GM12874 (cell line): ENCODE measurements around the gene RRP8.

Experiments
- CTCF ChIP-seq: IDR thresholded peaks from 2 replicates; pipeline ENCODE4 v1.5.1; 2011; ENCODE audit warnings: low read depth, mild to moderate bottlenecking, control low read depth, low read length, moderate library complexity; ENCODE audit not compliant: insufficient read depth

Gene RRP8

DNA sequence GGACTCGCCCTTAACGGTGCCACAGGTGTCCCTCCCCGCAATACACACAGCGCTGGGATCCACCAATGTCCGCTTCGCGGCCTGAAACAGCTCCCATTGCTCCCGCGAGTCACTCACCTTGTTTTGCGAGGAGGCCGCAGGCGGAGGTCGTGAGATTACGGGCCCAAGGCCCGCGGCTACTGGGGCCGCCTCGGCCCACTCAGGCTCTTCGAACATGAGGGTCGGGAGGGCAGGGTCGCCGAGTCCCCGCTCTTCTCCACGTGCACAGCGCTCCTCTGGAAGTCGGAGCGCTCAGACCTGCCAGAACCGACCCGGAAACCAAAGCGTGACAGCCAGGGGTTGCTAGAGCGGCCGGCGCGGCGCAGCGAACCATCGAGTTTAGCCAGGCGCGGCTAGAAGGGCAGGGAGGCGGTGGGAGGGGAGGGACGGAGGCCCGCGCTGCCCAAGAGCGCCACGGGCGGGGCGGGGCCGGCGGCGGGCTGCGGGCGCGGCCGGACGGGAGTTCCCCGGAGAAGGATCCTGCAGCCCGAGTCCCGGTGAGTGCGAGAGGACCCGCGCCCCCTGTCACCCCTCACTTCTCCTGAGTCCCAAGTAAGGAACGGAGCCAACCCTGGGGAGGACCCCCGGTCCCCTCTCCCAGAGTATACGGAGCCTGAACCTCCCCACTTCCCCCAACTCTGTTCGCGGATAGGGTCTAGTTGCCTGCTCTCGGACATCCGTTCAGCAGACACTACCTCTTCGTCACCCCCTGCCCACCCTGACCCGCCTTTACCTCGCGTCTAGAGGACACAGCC lies at the start of gene RRP8, which contains the start of gene ILK:
Gene RRP8, minus strand, starts transcription at position 330 of the 794 bp plus-strand sequence. Its CDS starts 114 bp downstream, at position 216.
Gene ILK, plus strand, starts transcription at position 488 of the 794 bp plus-strand sequence. CDS start 498 bp downstream, outside the sequence.
- no peak for TF ChIP-seq CTCF

DNA sequence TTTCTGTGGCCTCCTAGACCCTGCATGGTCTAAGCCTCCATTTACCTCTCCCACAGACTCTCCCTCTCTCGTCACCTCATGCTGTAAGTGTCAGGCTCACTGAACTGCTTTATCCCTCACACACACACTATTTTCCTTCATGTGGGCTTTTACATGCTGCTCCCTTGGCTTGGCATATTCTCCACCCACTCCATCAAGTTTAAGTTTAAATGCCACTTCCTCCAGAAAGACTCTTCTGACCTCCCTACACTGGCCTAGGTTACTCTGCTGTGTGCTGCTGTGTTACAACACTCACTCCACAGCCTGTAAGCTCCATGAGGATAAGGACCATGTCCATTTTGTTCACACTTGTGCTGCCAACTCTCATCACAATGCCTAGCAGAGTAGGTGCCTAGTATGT lies 49.7 kb upstream of the RRP8 start:
- TF ChIP-seq CTCF, result no peak

DNA sequence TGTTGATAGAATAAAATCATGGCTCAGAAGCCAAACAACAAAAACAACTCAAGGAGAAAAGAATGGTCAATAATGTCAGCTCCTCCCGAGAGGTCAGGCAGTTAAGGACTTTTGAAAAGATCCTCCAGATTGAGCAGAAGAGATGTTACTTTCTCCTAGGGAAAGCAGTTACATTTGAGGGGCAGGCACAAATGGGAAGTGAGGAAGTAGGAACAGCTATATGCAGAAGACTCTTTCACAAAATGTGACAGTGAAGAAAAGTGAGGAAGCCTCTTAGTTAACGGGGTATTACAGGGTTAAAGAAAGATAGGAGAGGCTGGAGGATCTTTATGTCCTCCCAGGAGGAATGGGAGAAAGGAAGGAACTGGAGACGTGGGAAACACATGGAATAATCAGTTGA lies 48.8 kb upstream of the RRP8 start:
- no peak for TF ChIP-seq CTCF

DNA sequence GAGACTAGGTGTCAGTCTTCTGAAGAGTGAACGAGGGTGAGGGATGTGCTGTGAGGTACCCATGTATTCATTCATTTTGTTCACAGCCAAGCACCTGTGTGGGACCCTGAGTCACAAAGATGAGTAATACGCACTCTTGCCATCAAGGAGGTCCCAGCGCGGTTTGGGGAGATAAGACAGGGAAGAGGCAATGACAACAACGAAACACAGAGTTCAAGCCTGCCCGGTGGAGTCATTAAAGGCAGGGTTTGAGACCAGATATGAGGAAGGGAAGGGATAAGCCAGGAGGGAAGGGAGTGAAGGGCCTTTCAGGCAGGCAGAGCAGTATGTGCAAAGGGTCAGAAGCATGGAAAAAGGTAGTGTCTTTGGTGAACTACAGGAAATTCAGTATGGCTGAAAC lies 47.6 kb upstream of the RRP8 start:
- TF ChIP-seq CTCF, result no peak

GRCh38 chr11:6650104-6650503 lies 46.7 kb upstream of the RRP8 start:
- TF ChIP-seq CTCF, result no peak

DNA sequence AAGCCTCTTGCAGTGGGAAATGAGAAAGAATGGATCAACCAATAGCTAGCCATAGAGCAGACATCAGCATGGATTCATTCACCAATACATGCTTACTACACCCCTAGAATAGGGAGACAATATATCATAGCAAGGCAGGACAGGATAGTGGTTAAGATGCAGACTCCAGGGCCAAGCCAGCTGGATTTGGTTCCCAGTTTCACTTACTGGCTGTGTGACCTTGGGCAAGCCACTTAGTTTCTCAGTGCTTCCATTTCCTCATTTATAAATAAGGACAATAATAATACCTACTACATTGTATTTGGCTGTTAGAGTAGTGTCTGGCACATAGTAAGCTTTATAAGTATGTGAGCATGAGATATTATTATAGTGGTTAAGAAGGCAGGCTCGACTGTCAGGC lies 45.1 kb upstream of the RRP8 start:
- no peak for TF ChIP-seq CTCF

GRCh38 chr11:6647836-6648235 lies 44.4 kb upstream of the RRP8 start:
- no peak for TF ChIP-seq CTCF
